GM19468 (cell line): ENCODE measurements around the gene DISC1.
"Not testable (repeated sequence)": the region's sequence is repeated elsewhere in the genome, so short reads cannot be mapped to it uniquely, and the experiment has no call there.

Source experiments
- ATAC-seq: cut with Tn5 transposase; IDR thresholded peaks from one replicate; pipeline ENCODE4 v1.9.1; 2021; ENCODE audit warnings: mild to moderate bottlenecking, moderate library complexity, moderate number of reproducible peaks; ENCODE audit not compliant: unreplicated experiment; ENCODE audit errors: extremely low read depth

Gene DISC1

GRCh38 chr1:231626535-231626950, at the start of gene DISC1:
Gene DISC1 (plus strand): TSS chr1:231626790. CDS start chr1:231626868, 78 bp downstream.
- no peak for ATAC-seq

GRCh38 chr1:231576804-231577718, 49.5 kb upstream of the DISC1 start:
- no peak for ATAC-seq

- no peak for ATAC-seq
Observed at GRCh38 chr1:231580874-231581273, 45.7 kb upstream of the DISC1 start.

- ATAC-seq: no peak
Observed at GRCh38 chr1:231581859-231582258, 44.7 kb upstream of the DISC1 start.

GRCh38 chr1:231583376-231583775, 43.2 kb upstream of the DISC1 start:
- ATAC-seq: no peak

GRCh38 chr1:231584117-231584516, 42.5 kb upstream of the DISC1 start:
- no peak for ATAC-seq

- no peak for ATAC-seq
Observed at GRCh38 chr1:231584921-231585320, 41.7 kb upstream of the DISC1 start.

GRCh38 chr1:231590453-231591198, 36.0 kb upstream of the DISC1 start:
- ATAC-seq: peak; percentile 39

- ATAC-seq: no peak
Observed at GRCh38 chr1:231591466-231591865, 35.1 kb upstream of the DISC1 start.

- no peak for ATAC-seq
Observed at GRCh38 chr1:231592809-231593208, 33.8 kb upstream of the DISC1 start.

GRCh38 chr1:231593264-231593663, 33.3 kb upstream of the DISC1 start:
- ATAC-seq: not testable (repeated sequence)

- ATAC-seq: no peak
Observed at GRCh38 chr1:231594123-231594522, 32.5 kb upstream of the DISC1 start.

- no peak for ATAC-seq
Observed at GRCh38 chr1:231594749-231595148, 31.8 kb upstream of the DISC1 start.

GRCh38 chr1:231596337-231596791, 30.2 kb upstream of the DISC1 start:
- ATAC-seq: no peak

GRCh38 chr1:231597971-231598370, 28.6 kb upstream of the DISC1 start:
- ATAC-seq: no peak

GRCh38 chr1:231600458-231600976, 26.1 kb upstream of the DISC1 start:
- no peak for ATAC-seq

GRCh38 chr1:231601824-231602672, 24.5 kb upstream of the DISC1 start:
- ATAC-seq: no peak

GRCh38 chr1:231602673-231602984, 24.0 kb upstream of the DISC1 start:
- ATAC-seq: no peak

- ATAC-seq: no peak
Observed at GRCh38 chr1:231603598-231604275, 22.9 kb upstream of the DISC1 start.

- ATAC-seq: no peak
Observed at GRCh38 chr1:231604276-231604621, 22.3 kb upstream of the DISC1 start.
